NCI-H2081 (cell line): Measurements from ENCODE around the gene CEL.

Experiments
- DNase-seq, 2 experiments: peaks; one replicate each; lab custom pipeline; 2025; lab: John Stamatoyannopoulos, UW

Gene CEL

GRCh38 chr9:133117271-133118178 is 55.7 kb downstream of the CEL start:
- DNase-seq = no peak

- DNase-seq = no peak
Measured at GRCh38 chr9:133118179-133118520, 56.4 kb downstream of the CEL start.

- DNase-seq = no peak
Measured at GRCh38 chr9:133118568-133118967, 56.8 kb downstream of the CEL start.

GRCh38 chr9:133119103-133119845 is 57.5 kb downstream of the CEL start:
- no peak for DNase-seq

- no peak for DNase-seq
Measured at GRCh38 chr9:133119846-133120500, 58.2 kb downstream of the CEL start.

GRCh38 chr9:133120501-133121197 is 58.9 kb downstream of the CEL start:
- DNase-seq = no peak
